Panc1 (cell line): ENCODE measurements around the gene PLB1. TPM values are rescaled to one million over a fixed set of nuclear protein-coding genes. Genes with fewer than 3 reads are reported as not detected.

Source experiments
- ATAC-seq: fragments of 200-7000 bp; cut with Tn5 transposase; 2 replicates; pipeline ENCODE4 v1.9.1; 2020; ENCODE audit warnings: mild to moderate bottlenecking, moderate library complexity
- BruUV-seq: library from RNA; stranded (reverse); fragments of 400-500 nt; replicated peaks from 2 replicates; lab custom pipeline; 2021; lab: Mats Ljungman, UMichigan
- CTCF ChIA-PET: fragments of 300-600 bp; sonication (Branson Sonifier 250); formaldehyde crosslinking; loops from one replicate; lab custom pipeline; 2022; ENCODE audit warnings: antibody characterized with exemption; lab: Charles Lee
- POLR2A ChIA-PET: fragments of 300-600 bp; sonication (Branson Sonifier 250); formaldehyde crosslinking; loops from one replicate; lab custom pipeline; 2022; ENCODE audit warnings: antibody characterized with exemption; lab: Charles Lee
- DNase-seq: peaks from one replicate; pipeline ENCODE4 v3.0.0-alpha.2; 2010; ENCODE audit warnings: low read depth, low spot score
- H3K27ac ChIP-seq: 2 replicates; pipeline ENCODE4 v1.5.1; 2011; ENCODE audit warnings: mild to moderate bottlenecking, low read length, inconsistent platforms
- H3K27me3 ChIP-seq: fragments of 200-500 bp; sonication (Bioruptor generic); 2 replicates; pipeline ENCODE4 v1.6.0; 2014; ENCODE audit warnings: low read length, inconsistent platforms; ENCODE audit not compliant: control insufficient read depth, insufficient read depth
- H3K36me3 ChIP-seq: fragments of 200-500 bp; sonication (Bioruptor generic); 2 replicates; pipeline ENCODE4 v1.5.1; 2014; ENCODE audit warnings: inconsistent platforms, mild to moderate bottlenecking, low read length, moderate library complexity; ENCODE audit not compliant: control insufficient read depth, insufficient read depth
- H3K4me1 ChIP-seq: 2 replicates; pipeline ENCODE4 v1.5.1; 2011; ENCODE audit warnings: inconsistent platforms, mild to moderate bottlenecking, low read length, moderate library complexity; ENCODE audit not compliant: control insufficient read depth, insufficient read depth
- H3K4me3 ChIP-seq, 2 experiments: 2 replicates each; pipeline ENCODE4 v1.5.1; 2011 to 2012; ENCODE audit warnings: low read depth in 2 of 2, low read length in 2 of 2, mild to moderate bottlenecking in 2 of 2, inconsistent platforms in 1 of 2, moderate library complexity in 1 of 2
- H3K9me3 ChIP-seq: fragments of 200-500 bp; sonication (Bioruptor generic); 2 replicates; pipeline ENCODE4 v1.5.1; 2014; ENCODE audit warnings: low read depth, mild to moderate bottlenecking, inconsistent platforms, low read length, moderate library complexity; ENCODE audit not compliant: control insufficient read depth, insufficient read depth
- POLR2AphosphoS5 ChIP-seq: IDR thresholded peaks from 2 replicates; pipeline ENCODE4 v1.6.1; 2012; ENCODE audit warnings: mild to moderate bottlenecking, low read depth, low read length, moderate library complexity
- SIN3A ChIP-seq: IDR thresholded peaks from 2 replicates; pipeline ENCODE4 v1.6.1; 2012; ENCODE audit warnings: low read depth, mild to moderate bottlenecking, low read length, moderate library complexity, borderline replicate concordance; ENCODE audit not compliant: insufficient read depth
- TCF7L2 ChIP-seq: IDR thresholded peaks from 2 replicates; pipeline ENCODE4 v1.6.1; 2011; ENCODE audit warnings: mild to moderate bottlenecking, low read depth, low read length, inconsistent platforms
- in situ Hi-C: cut with HindIII; loops from 2 replicates; pipeline ENCODE4 v1.10.0; 2016; ENCODE audit warnings: low sequenced_read_pairs, low pct_unique_long_range_greater_than_20kb
- intact Hi-C: fragments of 100-400 bp; cut with micrococcal nuclease; formaldehyde crosslinking; loops from one replicate; pipeline ENCODE4 v1.10.0; 2022; ENCODE audit not compliant: unreplicated experiment
- total RNA-seq: library from RNA; stranded (reverse); gene quantifications from one replicate; pipeline ENCODE4 v1.2.1, GENCODE V29; 2021; ENCODE audit not compliant: unreplicated experiment
- TF ChIP-seq, protein P1 (sequence below), 2 experiments: IDR thresholded peaks; 2 replicates each; pipeline ENCODE4 v1.6.1; 2011 to 2012; ENCODE audit warnings: low read depth in 2 of 2, control low read depth in 1 of 2, low read length in 1 of 2, mild to moderate bottlenecking in 1 of 2, moderate library complexity in 1 of 2; ENCODE audit not compliant: insufficient read depth in 1 of 2
- TF ChIP-seq, protein P2 (sequence below): fragments of 450-650 bp; IDR thresholded peaks from 2 replicates; pipeline ENCODE4 v1.5.1; 2017; ENCODE audit warnings: mild to moderate bottlenecking

PLB1 gene
- total RNA-seq, 1 experiment from 2014 or later, result 0.80 TPM

DNA sequence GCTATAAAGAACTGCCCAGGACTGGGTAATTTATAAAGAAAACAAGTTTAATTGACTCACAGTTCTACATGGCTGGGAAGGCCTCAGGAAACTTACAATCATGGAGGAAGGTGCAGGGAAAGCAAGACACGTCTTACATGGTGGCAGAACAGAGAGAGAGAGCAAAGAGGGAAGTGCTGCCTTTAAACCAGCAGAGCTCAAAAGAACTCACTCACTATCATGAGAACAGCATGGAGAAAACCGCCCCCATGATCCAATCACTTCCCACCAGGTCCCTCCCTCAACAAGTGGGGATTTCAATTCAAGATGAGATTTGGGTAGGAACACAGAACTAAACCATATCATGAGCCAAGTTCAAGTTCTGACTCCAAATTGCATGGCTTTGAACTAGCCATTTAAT, 193.0 kb downstream of the PLB1 start:
- CTCF ChIA-PET, result no interaction called here
- in situ Hi-C loops, result no loop called here
- H3K27me3 ChIP-seq, result no peaks in the 10 kb centered on the region
- BruUV-seq, result no TSS peak
- DNase-seq (no peak), ATAC-seq (no peak)
- TF ChIP-seq POLR2AphosphoS5 (no peak), SIN3A (no peak), TCF7L2 (no peak)
- TF ChIP-seq, protein P1, sequence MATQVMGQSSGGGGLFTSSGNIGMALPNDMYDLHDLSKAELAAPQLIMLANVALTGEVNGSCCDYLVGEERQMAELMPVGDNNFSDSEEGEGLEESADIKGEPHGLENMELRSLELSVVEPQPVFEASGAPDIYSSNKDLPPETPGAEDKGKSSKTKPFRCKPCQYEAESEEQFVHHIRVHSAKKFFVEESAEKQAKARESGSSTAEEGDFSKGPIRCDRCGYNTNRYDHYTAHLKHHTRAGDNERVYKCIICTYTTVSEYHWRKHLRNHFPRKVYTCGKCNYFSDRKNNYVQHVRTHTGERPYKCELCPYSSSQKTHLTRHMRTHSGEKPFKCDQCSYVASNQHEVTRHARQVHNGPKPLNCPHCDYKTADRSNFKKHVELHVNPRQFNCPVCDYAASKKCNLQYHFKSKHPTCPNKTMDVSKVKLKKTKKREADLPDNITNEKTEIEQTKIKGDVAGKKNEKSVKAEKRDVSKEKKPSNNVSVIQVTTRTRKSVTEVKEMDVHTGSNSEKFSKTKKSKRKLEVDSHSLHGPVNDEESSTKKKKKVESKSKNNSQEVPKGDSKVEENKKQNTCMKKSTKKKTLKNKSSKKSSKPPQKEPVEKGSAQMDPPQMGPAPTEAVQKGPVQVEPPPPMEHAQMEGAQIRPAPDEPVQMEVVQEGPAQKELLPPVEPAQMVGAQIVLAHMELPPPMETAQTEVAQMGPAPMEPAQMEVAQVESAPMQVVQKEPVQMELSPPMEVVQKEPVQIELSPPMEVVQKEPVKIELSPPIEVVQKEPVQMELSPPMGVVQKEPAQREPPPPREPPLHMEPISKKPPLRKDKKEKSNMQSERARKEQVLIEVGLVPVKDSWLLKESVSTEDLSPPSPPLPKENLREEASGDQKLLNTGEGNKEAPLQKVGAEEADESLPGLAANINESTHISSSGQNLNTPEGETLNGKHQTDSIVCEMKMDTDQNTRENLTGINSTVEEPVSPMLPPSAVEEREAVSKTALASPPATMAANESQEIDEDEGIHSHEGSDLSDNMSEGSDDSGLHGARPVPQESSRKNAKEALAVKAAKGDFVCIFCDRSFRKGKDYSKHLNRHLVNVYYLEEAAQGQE (IDR thresholded peaks at IDR 0.05; ENCODE audit: insufficient read depth in 1 of 2, low read depth in 2 of 2, low read length in 1 of 2), result no peak
- TF ChIP-seq, protein P2, sequence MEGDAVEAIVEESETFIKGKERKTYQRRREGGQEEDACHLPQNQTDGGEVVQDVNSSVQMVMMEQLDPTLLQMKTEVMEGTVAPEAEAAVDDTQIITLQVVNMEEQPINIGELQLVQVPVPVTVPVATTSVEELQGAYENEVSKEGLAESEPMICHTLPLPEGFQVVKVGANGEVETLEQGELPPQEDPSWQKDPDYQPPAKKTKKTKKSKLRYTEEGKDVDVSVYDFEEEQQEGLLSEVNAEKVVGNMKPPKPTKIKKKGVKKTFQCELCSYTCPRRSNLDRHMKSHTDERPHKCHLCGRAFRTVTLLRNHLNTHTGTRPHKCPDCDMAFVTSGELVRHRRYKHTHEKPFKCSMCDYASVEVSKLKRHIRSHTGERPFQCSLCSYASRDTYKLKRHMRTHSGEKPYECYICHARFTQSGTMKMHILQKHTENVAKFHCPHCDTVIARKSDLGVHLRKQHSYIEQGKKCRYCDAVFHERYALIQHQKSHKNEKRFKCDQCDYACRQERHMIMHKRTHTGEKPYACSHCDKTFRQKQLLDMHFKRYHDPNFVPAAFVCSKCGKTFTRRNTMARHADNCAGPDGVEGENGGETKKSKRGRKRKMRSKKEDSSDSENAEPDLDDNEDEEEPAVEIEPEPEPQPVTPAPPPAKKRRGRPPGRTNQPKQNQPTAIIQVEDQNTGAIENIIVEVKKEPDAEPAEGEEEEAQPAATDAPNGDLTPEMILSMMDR, result no peak
- no peak overlapping the region for H3K4me3 ChIP-seq
- intact Hi-C loops, result no loop called here
- POLR2A ChIA-PET, result no interaction called here
- H3K27ac ChIP-seq, result no peak overlapping the region
- H3K9me3 ChIP-seq, result no peaks in the 10 kb centered on the region
- no peaks in the 10 kb centered on the region for H3K36me3 ChIP-seq
- peaks cover 5% of the 10 kb centered on the region; the same call in 1 of the 2 replicates for H3K4me1 ChIP-seq

GRCh38 chr2:28689771-28690170, 193.9 kb downstream of the PLB1 start:
- BruUV-seq, result no TSS peak
- H3K27me3 ChIP-seq, result no peaks in the 10 kb centered on the region
- DNase-seq (no peak), ATAC-seq (no peak)
- H3K4me3 ChIP-seq, result no peak overlapping the region
- ChIA-PET POLR2A (interaction anchor here (0.6 kb wide), 1 partner anchor 79 kb away, joined by 5 read pairs; no protein-coding TSS in a partner anchor), CTCF (no interaction called here)
- H3K36me3 ChIP-seq, result no peaks in the 10 kb centered on the region
- intact Hi-C loops (no loop called here), in situ Hi-C loops (no loop called here)
- no peaks in the 10 kb centered on the region for H3K9me3 ChIP-seq
- H3K4me1 ChIP-seq, result peaks cover 5% of the 10 kb centered on the region; the same call in 1 of the 2 replicates
- TF ChIP-seq, protein P2, result no peak
- TF ChIP-seq, protein P1 (IDR thresholded peaks at IDR 0.05; ENCODE audit: insufficient read depth in 1 of 2, low read depth in 2 of 2, low read length in 1 of 2), result no peak
- no peak for TF ChIP-seq SIN3A
- TF ChIP-seq POLR2AphosphoS5, result no peak
- TF ChIP-seq TCF7L2, result no peak
- H3K27ac ChIP-seq, result no peak overlapping the region
